ENCODE results near the gene ASCL2. TPM values are rescaled to one million over a fixed set of nuclear protein-coding genes. Genes with fewer than 3 reads are reported as not detected.

The ASCL2 gene
- total RNA-seq, 1 experiment from 2014 or later = not detected

GRCh38 chr11:2265854-2266585 is 4.4 kb downstream of the ASCL2 start:
- no peak for TF ChIP-seq CTCF (IDR thresholded peaks at IDR 0.05; ENCODE audit: unreplicated experiment)
- Mint-ChIP-seq H3K4me1 (ENCODE audit: insufficient read depth, unreplicated experiment) (no peaks in the 10 kb centered on the region), H3K36me3 (ENCODE audit: insufficient read depth, unreplicated experiment) (no peaks in the 10 kb centered on the region), H3K27ac (ENCODE audit: low read depth, unreplicated experiment) (no peak overlapping the region), H3K4me3 (ENCODE audit: unreplicated experiment) (no peak overlapping the region), H3K9me3 (ENCODE audit: unreplicated experiment) (no peaks in the 10 kb centered on the region), H3K27me3 (ENCODE audit: insufficient read depth, unreplicated experiment) (no peaks in the 10 kb centered on the region)
- BruUV-seq (replicated peaks) = no TSS peak
- ChIA-PET POLR2A (interaction anchor here (0.7 kb wide), 1 partner anchor 895 kb away, joined by 3 read pairs; no protein-coding TSS in a partner anchor), CTCF (interaction anchor here (0.7 kb wide), 1 partner anchor 22 kb away, joined by 3 read pairs; no protein-coding TSS in a partner anchor)
- intact Hi-C loops (cut with micrococcal nuclease) = no loop called here
- no peak for DNase-seq (ENCODE audit: unreplicated experiment)

- no peak for TF ChIP-seq CTCF (IDR thresholded peaks at IDR 0.05; ENCODE audit: unreplicated experiment)
- intact Hi-C loops (cut with micrococcal nuclease) = no loop called here
- no peaks in the 10 kb centered on the region for H3K27me3 Mint-ChIP-seq (ENCODE audit: insufficient read depth, unreplicated experiment)
- H3K9me3 Mint-ChIP-seq (ENCODE audit: unreplicated experiment) = no peaks in the 10 kb centered on the region
- H3K4me1 Mint-ChIP-seq (ENCODE audit: insufficient read depth, unreplicated experiment) = no peaks in the 10 kb centered on the region
- no peak overlapping the region for H3K4me3 Mint-ChIP-seq (ENCODE audit: unreplicated experiment)
- CTCF ChIA-PET = interaction anchor here (0.7 kb wide), 1 partner anchor 22 kb away, joined by 3 read pairs; no protein-coding TSS in a partner anchor
- BruUV-seq (replicated peaks) = no TSS peak
- POLR2A ChIA-PET = interaction anchor here (0.7 kb wide), 1 partner anchor 895 kb away, joined by 3 read pairs; no protein-coding TSS in a partner anchor
- no peak for DNase-seq (ENCODE audit: unreplicated experiment)
- H3K27ac Mint-ChIP-seq (ENCODE audit: low read depth, unreplicated experiment) = no peak overlapping the region
- H3K36me3 Mint-ChIP-seq (ENCODE audit: insufficient read depth, unreplicated experiment) = no peaks in the 10 kb centered on the region
Observed at GRCh38 chr11:2265396-2265795, 5.0 kb downstream of the ASCL2 start.

- Mint-ChIP-seq H3K4me3 (ENCODE audit: unreplicated experiment) (no peak overlapping the region), H3K4me1 (ENCODE audit: insufficient read depth, unreplicated experiment) (no peaks in the 10 kb centered on the region), H3K27ac (ENCODE audit: low read depth, unreplicated experiment) (no peak overlapping the region), H3K27me3 (ENCODE audit: insufficient read depth, unreplicated experiment) (no peaks in the 10 kb centered on the region), H3K9me3 (ENCODE audit: unreplicated experiment) (no peaks in the 10 kb centered on the region), H3K36me3 (ENCODE audit: insufficient read depth, unreplicated experiment) (no peaks in the 10 kb centered on the region)
- TF ChIP-seq CTCF (IDR thresholded peaks at IDR 0.05; ENCODE audit: unreplicated experiment) = no peak
- no peak for DNase-seq (ENCODE audit: unreplicated experiment)
- intact Hi-C loops (cut with micrococcal nuclease) = no loop called here
- CTCF ChIA-PET = no interaction called here
- no TSS peak for BruUV-seq (replicated peaks)
- POLR2A ChIA-PET = no interaction called here
Observed at GRCh38 chr11:2264366-2265053, 5.9 kb downstream of the ASCL2 start.

GRCh38 chr11:2263724-2264360 is 6.5 kb downstream of the ASCL2 start:
- intact Hi-C loops (cut with micrococcal nuclease) = no loop called here
- ChIA-PET CTCF (interaction anchor here (1.2 kb wide), 1 partner anchor 157 kb away, joined by 4 read pairs; no protein-coding TSS in a partner anchor), POLR2A (no interaction called here)
- H3K4me3 Mint-ChIP-seq (ENCODE audit: unreplicated experiment) = no peak overlapping the region
- H3K4me1 Mint-ChIP-seq (ENCODE audit: insufficient read depth, unreplicated experiment) = no peaks in the 10 kb centered on the region
- no peak for DNase-seq (ENCODE audit: unreplicated experiment)
- no peaks in the 10 kb centered on the region for H3K9me3 Mint-ChIP-seq (ENCODE audit: unreplicated experiment)
- no peak overlapping the region for H3K27ac Mint-ChIP-seq (ENCODE audit: low read depth, unreplicated experiment)
- no peaks in the 10 kb centered on the region for H3K27me3 Mint-ChIP-seq (ENCODE audit: insufficient read depth, unreplicated experiment)
- TF ChIP-seq CTCF (IDR thresholded peaks at IDR 0.05; ENCODE audit: unreplicated experiment) = no peak
- no TSS peak for BruUV-seq (replicated peaks)
- H3K36me3 Mint-ChIP-seq (ENCODE audit: insufficient read depth, unreplicated experiment) = no peaks in the 10 kb centered on the region

All from MCF 10A (cell line).